ENCODE data around the gene SPTBN1.

The SPTBN1 gene

DNA sequence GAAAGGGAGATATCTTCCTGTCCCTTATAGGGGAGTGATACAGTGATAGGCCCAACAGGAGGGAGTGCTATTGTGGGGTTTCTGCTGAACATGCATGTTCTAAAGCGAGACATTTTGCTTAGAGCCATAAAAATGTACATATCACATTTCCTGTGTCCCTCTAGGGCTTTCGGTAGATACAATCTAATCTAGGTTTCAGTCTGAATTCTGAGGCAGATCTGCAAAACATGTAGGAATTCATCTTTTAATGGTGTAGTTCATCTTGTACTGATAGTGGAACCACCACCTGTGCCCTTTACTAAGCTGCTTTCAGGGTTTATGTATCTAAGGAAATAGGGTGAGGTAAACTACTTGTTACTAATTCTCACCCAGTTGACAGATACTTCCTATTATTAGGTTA, 73.8 kb downstream of the SPTBN1 start:
- peaks cover 5% of the 10 kb centered on the region for H3K4me1 Mint-ChIP-seq (ENCODE audit: low read depth)
- no peak for DNase-seq
- H3K4me3 Mint-ChIP-seq: no peak overlapping the region
- no peak overlapping the region for H3K27ac Mint-ChIP-seq
- H3K27me3 Mint-ChIP-seq: no peaks in the 10 kb centered on the region
- no peaks in the 10 kb centered on the region for H3K36me3 Mint-ChIP-seq (ENCODE audit: low read depth)
- no peaks in the 10 kb centered on the region for H3K9me3 Mint-ChIP-seq

DNA sequence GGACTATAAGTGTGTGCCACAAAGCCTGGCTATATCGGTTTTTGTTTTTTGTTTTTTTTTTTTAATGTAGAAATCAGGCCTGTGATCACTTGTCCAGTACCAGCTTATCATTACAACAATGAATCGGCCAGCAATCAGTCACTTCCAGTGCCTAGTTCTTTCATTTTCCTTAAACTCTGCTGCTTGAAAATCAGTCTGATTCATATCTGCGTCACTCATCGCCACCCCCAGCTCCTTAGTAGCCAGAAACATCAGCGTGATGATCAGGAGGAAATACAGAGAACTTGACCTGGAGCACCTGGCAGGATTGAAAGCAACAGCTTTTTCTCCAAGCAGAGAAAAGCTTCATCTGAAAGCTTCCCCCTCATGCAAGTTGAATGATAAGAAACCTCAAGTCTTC, 75.4 kb downstream of the SPTBN1 start:
- DNase-seq: no peak
- Mint-ChIP-seq H3K4me1 (ENCODE audit: low read depth) (peaks cover 4% of the 10 kb centered on the region), H3K27me3 (no peaks in the 10 kb centered on the region), H3K36me3 (ENCODE audit: low read depth) (no peaks in the 10 kb centered on the region), H3K4me3 (no peak overlapping the region), H3K27ac (no peak overlapping the region), H3K9me3 (no peaks in the 10 kb centered on the region)

DNA sequence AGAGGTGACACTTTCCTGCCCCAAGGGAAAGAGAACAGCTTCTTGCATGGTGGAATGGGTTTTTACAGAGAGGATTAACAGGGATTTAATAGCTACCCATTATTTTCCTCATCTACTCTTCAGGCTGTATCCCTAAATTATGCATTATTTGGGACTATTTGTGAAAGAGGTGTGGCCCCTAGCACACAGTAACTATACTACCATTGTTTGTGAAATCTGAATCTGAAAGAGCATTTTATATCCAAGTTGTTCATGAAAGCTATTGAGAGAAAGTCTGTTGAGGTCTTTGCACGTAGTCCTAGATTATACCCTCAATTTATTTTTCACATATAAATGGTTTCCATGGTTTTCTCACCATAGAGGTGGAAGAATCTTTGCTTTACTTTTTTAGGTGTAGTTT, 78.1 kb downstream of the SPTBN1 start:
- no peak for DNase-seq
- Mint-ChIP-seq H3K4me3 (no peak overlapping the region), H3K27me3 (no peaks in the 10 kb centered on the region), H3K36me3 (ENCODE audit: low read depth) (no peaks in the 10 kb centered on the region), H3K27ac (no peak overlapping the region), H3K4me1 (ENCODE audit: low read depth) (peaks cover 4% of the 10 kb centered on the region), H3K9me3 (no peaks in the 10 kb centered on the region)

DNA sequence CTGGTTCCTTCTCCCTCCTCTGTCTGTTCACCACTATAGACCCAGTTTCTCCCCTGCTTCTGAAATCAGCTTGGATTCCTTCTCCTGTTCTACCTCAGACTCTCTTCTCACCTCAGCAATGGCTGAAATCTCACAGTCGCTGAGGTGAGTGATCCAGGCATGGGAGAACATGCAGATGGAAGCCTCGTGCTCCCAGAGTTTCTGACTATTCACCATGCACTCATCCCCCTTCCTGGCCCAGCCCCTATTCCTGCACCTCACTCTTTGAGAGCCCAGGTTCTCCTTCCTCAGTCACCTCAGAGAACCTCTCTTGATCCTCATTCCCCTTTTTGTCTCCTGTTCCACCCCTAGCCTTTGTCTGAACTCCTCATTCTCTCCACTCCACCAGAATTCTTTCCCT, 78.5 kb downstream of the SPTBN1 start:
- Mint-ChIP-seq H3K9me3 (no peaks in the 10 kb centered on the region), H3K4me1 (ENCODE audit: low read depth) (peaks cover 4% of the 10 kb centered on the region), H3K27me3 (no peaks in the 10 kb centered on the region), H3K27ac (no peak overlapping the region), H3K4me3 (no peak overlapping the region), H3K36me3 (ENCODE audit: low read depth) (no peaks in the 10 kb centered on the region)
- no peak for DNase-seq

DNA sequence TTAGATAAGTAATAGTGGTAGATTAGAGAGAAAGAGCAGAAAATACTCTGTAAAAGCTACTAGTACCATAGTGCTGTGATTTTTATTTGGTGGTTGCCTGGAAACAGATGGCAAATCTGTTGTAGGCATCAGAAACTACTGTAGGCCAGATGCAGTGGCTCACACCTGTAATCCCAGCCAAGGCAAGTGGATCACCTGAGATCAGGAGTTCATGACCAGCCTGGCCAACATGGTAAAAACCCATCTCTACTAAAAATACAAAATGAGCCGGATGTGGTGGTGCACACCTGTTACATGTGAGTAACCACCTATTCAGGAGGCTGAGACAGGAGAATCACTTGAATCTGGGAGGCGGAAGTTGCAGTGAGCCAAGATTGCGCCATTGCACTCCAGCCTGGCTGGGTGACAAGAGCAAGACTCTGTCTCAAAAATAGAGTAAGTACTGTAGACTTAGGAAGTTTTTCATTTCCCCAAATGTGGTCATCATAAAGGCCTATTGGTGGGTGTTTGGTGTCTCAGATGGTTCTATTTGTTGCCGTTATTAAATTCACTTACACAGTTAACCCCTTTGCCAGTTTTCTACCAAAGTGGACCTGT, 79.6 kb downstream of the SPTBN1 start:
- Mint-ChIP-seq H3K27ac (no peak overlapping the region), H3K9me3 (no peaks in the 10 kb centered on the region), H3K36me3 (ENCODE audit: low read depth) (no peaks in the 10 kb centered on the region), H3K27me3 (no peaks in the 10 kb centered on the region), H3K4me1 (ENCODE audit: low read depth) (peaks cover under 1% of the 10 kb centered on the region), H3K4me3 (no peak overlapping the region)
- no peak for DNase-seq

DNA sequence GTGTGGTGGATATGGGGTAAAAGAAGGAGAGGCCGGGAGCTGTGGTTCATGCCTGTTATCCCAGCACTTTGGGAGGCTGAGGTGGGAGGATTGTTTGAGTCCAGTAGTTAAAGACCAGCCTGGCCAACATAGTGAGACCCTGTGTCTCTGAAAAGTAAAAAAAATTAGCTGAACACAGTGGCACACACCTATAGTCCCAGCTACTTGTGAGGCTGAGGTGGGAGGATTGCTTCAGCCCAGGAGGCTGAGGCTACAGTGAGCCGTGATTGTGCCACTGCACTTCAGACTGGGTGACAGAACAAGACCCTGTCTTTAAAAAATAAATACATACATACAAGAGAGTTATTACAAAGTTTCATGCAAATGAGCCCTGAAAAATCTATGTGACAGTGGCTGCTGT, 80.6 kb downstream of the SPTBN1 start:
- no peaks in the 10 kb centered on the region for H3K9me3 Mint-ChIP-seq
- no peak overlapping the region for H3K27ac Mint-ChIP-seq
- H3K36me3 Mint-ChIP-seq (ENCODE audit: low read depth): no peaks in the 10 kb centered on the region

DNA sequence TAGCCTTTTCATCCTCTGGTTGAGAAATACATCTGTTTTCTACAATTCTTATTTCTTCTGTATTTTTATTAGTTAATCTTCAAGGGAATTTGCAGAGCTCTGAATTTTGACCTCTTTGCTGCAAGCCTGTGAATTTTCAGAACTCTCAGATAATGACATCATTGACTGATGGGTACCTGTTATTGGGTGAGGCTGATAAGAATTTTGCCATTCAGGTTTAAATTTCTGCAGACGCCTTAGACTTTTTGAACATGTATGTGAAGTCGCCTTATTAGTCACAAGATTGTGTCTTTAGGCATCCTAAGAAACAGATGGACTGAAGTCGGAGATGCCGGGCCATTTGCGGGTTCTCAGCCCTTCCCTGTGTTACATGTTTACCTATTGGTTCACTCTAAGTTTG, 82.4 kb downstream of the SPTBN1 start:
- H3K27me3 Mint-ChIP-seq: no peaks in the 10 kb centered on the region
- no peaks in the 10 kb centered on the region for H3K4me1 Mint-ChIP-seq (ENCODE audit: low read depth)
- H3K27ac Mint-ChIP-seq: no peak overlapping the region
- no peak for DNase-seq
- H3K9me3 Mint-ChIP-seq: no peaks in the 10 kb centered on the region
- no peaks in the 10 kb centered on the region for H3K36me3 Mint-ChIP-seq (ENCODE audit: low read depth)
- no peak overlapping the region for H3K4me3 Mint-ChIP-seq

More for the DNA sequence above, 80.6 kb downstream of the SPTBN1 start:
- H3K4me1 Mint-ChIP-seq (ENCODE audit: low read depth): no peaks in the 10 kb centered on the region
- no peaks in the 10 kb centered on the region for H3K27me3 Mint-ChIP-seq
- no peak for DNase-seq
- no peak overlapping the region for H3K4me3 Mint-ChIP-seq

DNA sequence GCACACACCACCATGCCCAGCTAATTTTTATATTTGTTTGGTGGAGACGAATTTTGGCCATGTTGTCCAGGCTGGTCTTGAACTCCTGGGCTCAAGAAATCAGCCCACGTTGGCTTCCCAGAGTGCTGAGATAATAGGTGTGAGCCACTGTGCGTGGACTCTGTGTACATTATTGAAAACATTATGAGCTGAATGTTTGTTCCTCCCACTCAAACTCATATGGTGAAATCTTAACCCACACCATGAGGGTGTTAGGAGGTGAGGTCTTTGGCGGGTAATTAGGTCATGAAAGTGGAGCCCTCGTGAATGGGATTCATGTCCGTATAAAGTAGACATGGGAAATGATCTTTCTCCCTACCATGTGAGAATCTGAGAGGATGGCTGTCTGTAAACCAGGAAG, 83.6 kb downstream of the SPTBN1 start:
- no peaks in the 10 kb centered on the region for H3K27me3 Mint-ChIP-seq
- H3K4me1 Mint-ChIP-seq (ENCODE audit: low read depth): peaks cover 3% of the 10 kb centered on the region
- H3K4me3 Mint-ChIP-seq: no peak overlapping the region
- no peak for DNase-seq
- H3K36me3 Mint-ChIP-seq (ENCODE audit: low read depth): no peaks in the 10 kb centered on the region
- H3K27ac Mint-ChIP-seq: no peak overlapping the region
- H3K9me3 Mint-ChIP-seq: no peaks in the 10 kb centered on the region

DNA sequence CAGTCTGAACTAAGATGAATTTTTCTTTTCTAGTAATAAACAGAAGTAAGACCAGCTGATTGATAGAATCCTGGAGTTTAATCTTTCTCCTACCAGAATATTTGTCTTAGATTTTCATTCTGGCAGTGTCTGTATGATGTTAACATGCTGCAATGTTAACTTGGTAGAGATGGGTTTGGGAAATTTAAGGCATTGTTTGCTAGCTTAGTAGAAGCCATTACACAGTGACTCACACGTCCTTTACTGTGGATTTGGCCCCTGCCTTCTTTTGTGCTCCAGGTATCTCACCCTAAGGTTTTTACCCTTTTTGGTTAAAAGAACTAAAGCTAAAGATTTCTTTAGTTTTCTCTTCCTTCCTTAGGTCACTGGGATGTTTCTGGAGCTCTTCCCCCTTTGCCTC, 84.1 kb downstream of the SPTBN1 start:
- no peaks in the 10 kb centered on the region for H3K36me3 Mint-ChIP-seq (ENCODE audit: low read depth)
- H3K4me1 Mint-ChIP-seq (ENCODE audit: low read depth): peaks cover 3% of the 10 kb centered on the region
- DNase-seq: no peak
- no peaks in the 10 kb centered on the region for H3K9me3 Mint-ChIP-seq
- no peak overlapping the region for H3K4me3 Mint-ChIP-seq
- no peaks in the 10 kb centered on the region for H3K27me3 Mint-ChIP-seq
- H3K27ac Mint-ChIP-seq: no peak overlapping the region

DNA sequence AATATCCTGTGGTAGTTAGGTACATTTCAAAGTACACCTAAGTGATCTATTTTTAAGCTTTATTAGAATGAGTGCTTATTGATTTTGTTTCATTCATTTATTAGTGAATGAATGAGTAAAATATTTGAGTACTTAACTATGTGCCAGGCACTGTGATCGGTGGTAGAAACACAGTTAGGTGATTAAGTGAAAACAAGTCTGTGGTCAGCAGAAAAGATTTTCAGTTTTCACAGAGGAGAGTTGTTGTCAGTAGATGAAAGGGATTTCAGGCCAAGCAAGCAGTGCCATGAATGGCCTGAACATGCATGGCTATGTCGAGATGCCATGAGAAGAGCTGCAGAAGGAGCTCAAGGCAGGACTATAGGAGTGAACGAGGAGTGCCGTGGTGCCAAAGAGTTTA, 85.9 kb downstream of the SPTBN1 start:
- Mint-ChIP-seq H3K4me1 (ENCODE audit: low read depth) (peaks cover 15% of the 10 kb centered on the region), H3K27ac (no peak overlapping the region), H3K36me3 (ENCODE audit: low read depth) (no peaks in the 10 kb centered on the region), H3K4me3 (no peak overlapping the region), H3K9me3 (no peaks in the 10 kb centered on the region), H3K27me3 (no peaks in the 10 kb centered on the region)
- no peak for DNase-seq

DNA sequence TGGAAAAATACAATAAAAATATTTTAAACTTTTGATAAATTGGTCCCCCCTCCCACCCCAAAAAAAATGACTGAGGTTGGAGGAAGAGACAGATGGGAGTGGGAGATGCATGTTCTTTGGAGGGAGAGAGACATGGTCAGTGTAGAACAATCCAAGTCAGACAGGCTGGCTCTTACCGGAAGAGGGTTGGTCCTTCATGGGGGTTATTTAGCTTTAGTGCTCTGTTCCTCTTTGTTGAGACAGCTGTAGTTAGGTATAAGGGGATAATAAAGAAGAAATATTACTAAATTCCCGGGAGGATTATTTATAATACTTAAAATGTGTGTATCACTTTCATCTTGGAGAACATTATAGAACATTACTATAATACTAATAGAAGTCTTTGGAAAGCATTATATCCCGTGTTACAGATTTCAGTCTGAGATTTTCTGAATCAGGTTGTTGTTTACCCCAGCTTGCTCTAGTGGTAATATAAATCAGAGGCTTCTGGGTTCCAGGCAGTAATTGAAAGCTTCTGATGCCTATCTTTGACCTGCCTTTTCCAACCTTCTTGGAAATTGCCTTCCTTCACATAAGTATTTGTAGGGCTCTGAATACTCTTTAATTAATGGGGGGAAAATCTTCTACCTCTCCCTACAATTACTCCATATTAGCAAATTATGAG, 87.7 kb downstream of the SPTBN1 start:
- peaks cover 20% of the 10 kb centered on the region for H3K4me1 Mint-ChIP-seq (ENCODE audit: low read depth)
- no peaks in the 10 kb centered on the region for H3K36me3 Mint-ChIP-seq (ENCODE audit: low read depth)
- no peak overlapping the region for H3K4me3 Mint-ChIP-seq
- H3K9me3 Mint-ChIP-seq: no peaks in the 10 kb centered on the region
- DNase-seq: no peak
- no peak overlapping the region for H3K27ac Mint-ChIP-seq
- no peaks in the 10 kb centered on the region for H3K27me3 Mint-ChIP-seq

DNA sequence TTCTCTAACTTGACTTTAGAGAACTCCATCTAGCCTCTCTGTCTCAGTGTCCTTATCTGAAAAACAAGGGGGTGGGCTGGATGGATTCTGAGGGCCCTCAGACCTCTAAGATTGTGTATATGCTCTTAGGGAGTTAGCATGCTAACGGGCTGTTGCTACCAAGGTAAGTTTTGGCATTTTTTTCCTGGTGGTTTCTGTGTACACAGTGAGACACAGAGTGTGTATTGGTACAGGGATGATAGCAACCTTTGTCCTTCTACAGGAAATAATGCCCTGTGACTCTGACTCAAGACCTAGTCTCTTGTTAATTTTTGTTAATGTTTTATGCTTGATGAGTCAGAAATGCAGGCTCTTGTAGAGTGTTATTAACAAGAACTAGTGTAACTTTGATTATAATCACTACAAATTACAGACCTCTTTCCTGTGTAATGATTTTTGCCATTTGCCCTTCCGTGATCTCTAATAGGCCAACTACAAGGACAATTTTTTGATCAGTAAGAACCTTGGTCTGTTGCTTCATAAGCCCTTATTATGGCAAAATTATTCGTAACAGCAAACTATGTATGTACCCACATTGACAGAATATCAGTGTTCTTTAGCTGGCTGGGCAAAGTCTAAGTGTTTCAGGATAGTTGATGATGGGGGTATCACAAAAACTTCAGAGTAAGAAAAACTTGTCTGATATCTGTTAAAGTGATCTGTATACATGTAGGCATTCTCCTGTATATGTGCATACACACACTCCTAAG, 89.7 kb downstream of the SPTBN1 start:
- H3K4me1 Mint-ChIP-seq (ENCODE audit: low read depth): peaks cover 21% of the 10 kb centered on the region
- no peak overlapping the region for H3K27ac Mint-ChIP-seq
- no peaks in the 10 kb centered on the region for H3K9me3 Mint-ChIP-seq
- no peak overlapping the region for H3K4me3 Mint-ChIP-seq
- H3K36me3 Mint-ChIP-seq (ENCODE audit: low read depth): no peaks in the 10 kb centered on the region
- H3K27me3 Mint-ChIP-seq: no peaks in the 10 kb centered on the region
- DNase-seq: no peak

DNA sequence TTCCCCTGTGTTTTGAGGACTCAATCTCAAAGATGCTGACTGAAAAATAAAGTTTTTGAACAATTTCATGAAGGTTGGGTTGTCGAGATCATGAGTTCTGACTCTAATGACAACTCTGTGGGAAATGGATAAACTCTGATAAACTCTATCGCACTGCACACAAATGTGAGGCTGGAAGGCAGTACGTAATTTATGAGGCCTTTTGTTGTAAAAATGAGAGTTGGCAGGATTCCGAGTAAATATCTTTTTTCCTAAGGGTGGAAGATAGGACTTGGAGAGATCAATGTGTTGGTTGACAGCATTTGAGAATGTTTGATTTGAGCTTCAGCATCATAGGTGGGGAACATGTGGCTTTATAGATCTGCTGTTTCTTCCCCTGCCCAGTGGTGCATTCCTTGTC, 90.4 kb downstream of the SPTBN1 start:
- Mint-ChIP-seq H3K27ac (no peak overlapping the region), H3K36me3 (ENCODE audit: low read depth) (no peaks in the 10 kb centered on the region), H3K4me3 (no peak overlapping the region), H3K9me3 (no peaks in the 10 kb centered on the region), H3K27me3 (no peaks in the 10 kb centered on the region), H3K4me1 (ENCODE audit: low read depth) (peaks cover 21% of the 10 kb centered on the region)
- no peak for DNase-seq

DNA sequence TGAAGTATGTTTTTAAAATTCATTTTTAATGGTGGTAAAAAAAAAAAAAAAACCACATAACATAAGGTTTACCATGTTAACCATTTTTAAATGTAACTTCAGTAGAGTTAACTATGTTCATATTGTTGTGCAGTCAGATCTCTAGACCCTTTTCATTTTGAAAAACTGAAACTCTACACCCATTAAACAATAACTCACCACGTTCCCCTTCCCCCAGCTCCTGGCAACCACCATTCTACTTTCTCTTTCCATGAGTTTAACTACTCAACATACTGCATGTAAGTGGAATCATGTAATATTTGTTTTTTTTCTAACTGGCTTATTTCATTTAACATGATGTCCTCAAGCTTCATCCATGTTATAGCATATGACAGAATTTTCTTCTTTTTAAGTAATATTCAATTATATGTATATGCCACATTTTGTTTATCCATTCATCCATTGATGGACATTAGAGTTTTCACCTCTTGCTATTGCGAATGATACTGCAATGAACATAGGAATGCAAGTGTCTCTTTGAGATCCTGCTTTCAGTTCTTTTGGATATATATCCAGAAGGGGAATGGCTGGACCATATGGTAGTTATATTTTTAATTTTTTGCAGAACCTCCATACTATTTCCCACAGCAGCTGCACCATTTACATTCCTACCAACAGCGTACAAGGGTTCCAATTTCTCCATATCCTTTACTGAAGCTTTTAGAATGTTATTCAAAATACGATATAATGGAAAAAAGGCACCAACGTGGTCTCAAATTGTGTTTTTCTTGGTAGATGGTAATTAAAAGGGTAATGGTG, 91.0 kb downstream of the SPTBN1 start:
- H3K27me3 Mint-ChIP-seq: no peaks in the 10 kb centered on the region
- H3K4me3 Mint-ChIP-seq: no peak overlapping the region
- no peaks in the 10 kb centered on the region for H3K9me3 Mint-ChIP-seq

DNA sequence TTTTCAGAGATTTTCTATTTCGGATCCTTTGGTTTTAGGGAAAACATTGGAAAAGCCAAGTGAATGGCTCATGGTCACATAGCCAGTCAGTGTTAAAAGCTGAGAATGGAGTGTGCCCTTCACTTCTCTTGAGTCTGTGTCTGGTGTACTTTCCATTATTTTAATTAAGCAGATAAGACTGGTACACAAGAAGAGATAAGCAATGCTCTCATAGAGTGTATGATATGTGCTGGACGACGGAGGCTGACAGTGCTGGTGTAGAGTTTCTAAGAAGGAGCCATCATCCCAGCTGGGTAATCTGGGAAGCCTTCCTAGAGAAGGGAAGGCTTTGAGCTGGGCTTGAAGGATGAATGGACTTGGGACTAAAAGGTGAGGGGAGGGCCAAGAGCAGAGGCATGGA, 93.3 kb downstream of the SPTBN1 start:
- no peak overlapping the region for H3K27ac Mint-ChIP-seq
- H3K9me3 Mint-ChIP-seq: no peaks in the 10 kb centered on the region
- H3K4me1 Mint-ChIP-seq (ENCODE audit: low read depth): peaks cover 32% of the 10 kb centered on the region
- no peaks in the 10 kb centered on the region for H3K27me3 Mint-ChIP-seq
- no peak overlapping the region for H3K4me3 Mint-ChIP-seq
- no peaks in the 10 kb centered on the region for H3K36me3 Mint-ChIP-seq (ENCODE audit: low read depth)
- DNase-seq: no peak

More for the DNA sequence above, 91.0 kb downstream of the SPTBN1 start:
- H3K4me1 Mint-ChIP-seq (ENCODE audit: low read depth): peaks cover 21% of the 10 kb centered on the region
- H3K27ac Mint-ChIP-seq: no peak overlapping the region
- DNase-seq: no peak
- H3K36me3 Mint-ChIP-seq (ENCODE audit: low read depth): no peaks in the 10 kb centered on the region

All from activated T-cell treated with anti-CD3 and anti-CD28 coated beads, Interleukin-2, amount 50 U/mL, for 24 hours (primary cell).